GM12874 (cell line): ENCODE results near the gene SPTB.

Source experiments
- TF ChIP-seq, protein P1 (sequence below): IDR thresholded peaks from 2 replicates; pipeline ENCODE4 v1.5.1; 2011; ENCODE audit warnings: low read depth, mild to moderate bottlenecking, control low read depth, low read length, moderate library complexity; ENCODE audit not compliant: insufficient read depth

Gene SPTB

DNA sequence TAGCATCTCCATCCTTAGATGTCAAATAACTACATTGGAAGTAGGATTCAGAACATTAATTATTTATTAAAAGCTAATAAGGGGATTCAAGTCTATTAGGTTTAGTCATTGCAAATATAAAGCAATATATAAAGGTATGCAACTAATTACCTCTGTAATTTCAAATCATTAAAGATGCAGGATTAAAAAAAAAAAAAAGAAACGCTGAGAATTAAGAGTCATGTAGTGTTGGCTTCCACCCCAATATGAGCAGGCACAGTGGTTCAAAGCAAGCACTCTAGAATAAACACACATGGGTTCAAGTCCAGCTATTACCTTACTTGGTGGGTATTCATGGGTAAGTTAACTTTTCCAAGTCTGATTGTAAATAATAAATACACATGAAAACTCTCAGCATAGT, 10.9 kb downstream of the SPTB start:
- TF ChIP-seq, protein P1, sequence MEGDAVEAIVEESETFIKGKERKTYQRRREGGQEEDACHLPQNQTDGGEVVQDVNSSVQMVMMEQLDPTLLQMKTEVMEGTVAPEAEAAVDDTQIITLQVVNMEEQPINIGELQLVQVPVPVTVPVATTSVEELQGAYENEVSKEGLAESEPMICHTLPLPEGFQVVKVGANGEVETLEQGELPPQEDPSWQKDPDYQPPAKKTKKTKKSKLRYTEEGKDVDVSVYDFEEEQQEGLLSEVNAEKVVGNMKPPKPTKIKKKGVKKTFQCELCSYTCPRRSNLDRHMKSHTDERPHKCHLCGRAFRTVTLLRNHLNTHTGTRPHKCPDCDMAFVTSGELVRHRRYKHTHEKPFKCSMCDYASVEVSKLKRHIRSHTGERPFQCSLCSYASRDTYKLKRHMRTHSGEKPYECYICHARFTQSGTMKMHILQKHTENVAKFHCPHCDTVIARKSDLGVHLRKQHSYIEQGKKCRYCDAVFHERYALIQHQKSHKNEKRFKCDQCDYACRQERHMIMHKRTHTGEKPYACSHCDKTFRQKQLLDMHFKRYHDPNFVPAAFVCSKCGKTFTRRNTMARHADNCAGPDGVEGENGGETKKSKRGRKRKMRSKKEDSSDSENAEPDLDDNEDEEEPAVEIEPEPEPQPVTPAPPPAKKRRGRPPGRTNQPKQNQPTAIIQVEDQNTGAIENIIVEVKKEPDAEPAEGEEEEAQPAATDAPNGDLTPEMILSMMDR = no peak

DNA sequence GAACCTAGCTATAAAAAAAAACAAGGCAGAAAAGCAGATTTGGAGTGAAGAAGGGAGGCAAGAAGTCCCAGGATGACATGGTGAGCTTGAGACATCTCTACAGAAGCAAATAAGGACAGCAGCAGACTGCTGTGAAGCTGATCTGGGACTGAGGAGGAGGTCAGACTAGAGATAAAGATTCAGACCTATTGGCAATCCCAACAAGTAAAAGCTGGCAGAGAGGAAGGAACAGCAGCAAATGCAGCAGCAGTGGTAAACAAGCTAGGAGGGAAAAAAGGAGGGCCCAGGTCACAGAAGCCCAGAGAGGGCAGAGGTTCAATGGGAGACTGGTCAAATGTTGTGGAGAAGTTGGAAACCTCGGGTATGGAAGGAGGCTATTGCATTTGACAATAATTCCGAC, 11.3 kb downstream of the SPTB start:
- TF ChIP-seq, protein P1 = no peak

DNA sequence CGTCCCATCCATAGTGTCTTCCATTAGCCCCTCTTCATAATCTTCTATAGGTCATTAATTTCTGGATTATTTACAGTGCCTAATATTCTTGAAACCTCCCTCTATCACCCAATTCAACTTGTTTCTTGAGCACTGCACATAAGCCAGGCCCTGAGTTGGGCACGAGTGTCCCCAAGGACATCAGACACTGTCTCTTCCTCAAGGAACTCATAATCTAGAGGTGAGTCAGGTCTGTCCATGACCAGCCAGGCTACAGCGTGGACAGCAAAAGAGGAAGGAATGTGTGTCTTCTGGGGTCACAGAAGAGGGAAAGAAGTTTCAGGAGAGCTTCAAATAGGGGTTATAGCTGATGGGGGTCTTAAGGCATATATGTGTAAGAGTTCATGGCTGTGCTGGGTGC, 12.5 kb downstream of the SPTB start:
- TF ChIP-seq, protein P1 = no peak

DNA sequence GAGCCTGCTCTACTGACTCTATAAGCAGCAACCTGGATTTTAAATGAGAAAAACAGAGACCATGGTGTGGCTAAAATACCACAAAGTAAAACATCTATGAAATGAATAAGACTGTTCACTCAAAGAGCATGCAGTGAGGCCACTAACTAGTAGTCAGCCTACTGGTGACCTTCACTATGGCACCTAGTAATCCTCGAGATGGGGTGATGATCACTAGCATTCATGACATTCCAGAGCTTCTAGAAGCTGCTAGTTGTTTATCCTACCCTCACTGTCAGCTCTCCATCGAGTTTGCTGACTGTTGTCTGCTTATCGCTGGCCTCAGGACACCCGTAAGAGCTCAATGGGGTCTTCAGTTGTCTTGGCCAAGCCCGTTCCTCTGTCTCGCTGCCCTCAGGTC, 13.7 kb downstream of the SPTB start:
- TF ChIP-seq, protein P1 = no peak

DNA sequence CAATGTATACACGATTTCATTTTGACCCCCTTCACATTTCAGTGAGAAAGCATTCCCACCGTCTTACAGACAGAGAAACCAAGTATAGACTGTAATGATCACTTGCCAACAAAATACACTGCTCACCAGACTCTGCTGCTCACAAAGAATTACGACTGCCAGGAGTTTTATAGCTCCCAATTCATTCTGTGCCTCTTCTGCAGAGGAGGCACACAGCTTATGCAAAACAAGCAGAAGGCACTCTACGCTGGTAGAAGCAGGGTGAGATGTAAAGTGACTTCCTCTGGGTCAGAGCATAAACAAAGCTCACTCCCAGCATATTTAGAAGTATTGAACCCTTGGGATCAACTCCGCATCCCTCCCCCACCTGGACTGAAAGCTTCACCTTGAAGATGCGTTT, 14.6 kb downstream of the SPTB start:
- TF ChIP-seq, protein P1 = no peak

DNA sequence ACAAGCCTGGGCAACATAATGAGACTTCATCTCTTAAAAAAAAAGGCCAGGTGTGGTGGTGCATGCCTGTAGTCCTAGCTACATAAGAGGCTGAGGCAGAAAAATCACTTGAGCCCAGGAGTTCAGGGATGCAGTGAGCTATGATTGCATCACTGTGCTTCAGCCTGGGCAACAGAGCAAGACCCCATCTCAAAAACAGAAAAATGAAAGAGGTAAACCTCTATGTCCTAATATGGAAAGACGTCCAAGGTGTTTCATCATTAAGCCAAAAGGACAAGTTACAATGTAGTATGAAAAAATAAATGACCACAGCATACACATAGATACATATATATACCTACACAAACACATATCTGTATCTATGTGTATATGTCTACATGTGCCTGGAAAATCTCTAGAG, 15.4 kb downstream of the SPTB start:
- TF ChIP-seq, protein P1 = no peak

DNA sequence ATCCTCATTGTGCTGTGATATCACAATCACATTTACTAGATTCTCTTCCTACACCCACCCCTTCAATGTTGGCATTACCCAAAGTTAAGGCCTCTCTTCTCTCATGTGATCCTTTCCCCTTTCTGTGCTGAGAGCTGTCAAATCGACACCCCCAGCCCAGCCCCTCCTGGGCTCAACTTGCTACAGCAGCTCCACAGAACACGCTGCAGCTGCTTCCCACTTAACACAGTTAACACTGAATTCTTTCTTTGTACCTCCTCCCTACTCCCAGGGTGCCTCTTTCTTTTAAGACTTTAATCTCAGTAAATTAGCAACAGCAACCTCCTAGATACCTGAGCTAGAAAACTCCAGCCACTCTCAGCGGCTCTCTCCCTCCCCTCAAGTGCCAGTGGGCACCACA, 17.8 kb downstream of the SPTB start:
- TF ChIP-seq, protein P1 = no peak

DNA sequence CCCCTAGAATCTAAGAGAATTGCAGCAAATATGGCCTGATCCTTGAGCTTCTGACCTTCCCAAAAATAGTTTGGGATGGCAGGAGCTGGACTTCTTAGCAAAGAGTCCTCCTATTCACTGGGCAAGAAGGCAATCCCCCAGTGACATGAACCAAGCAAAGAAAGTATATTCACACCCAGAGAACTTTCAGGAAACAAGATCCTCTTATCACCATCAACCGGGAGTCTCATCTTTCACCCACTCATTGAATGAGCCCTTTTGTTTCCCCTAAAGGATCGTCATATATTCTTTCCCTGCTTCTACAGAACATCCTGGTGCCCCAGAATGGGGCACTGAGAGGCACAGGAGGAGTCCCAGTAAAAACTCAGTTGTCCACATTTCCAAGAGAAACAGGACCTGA, 19.7 kb downstream of the SPTB start:
- TF ChIP-seq, protein P1 = no peak
